ENCODE results near the gene EMILIN2.

DNA sequence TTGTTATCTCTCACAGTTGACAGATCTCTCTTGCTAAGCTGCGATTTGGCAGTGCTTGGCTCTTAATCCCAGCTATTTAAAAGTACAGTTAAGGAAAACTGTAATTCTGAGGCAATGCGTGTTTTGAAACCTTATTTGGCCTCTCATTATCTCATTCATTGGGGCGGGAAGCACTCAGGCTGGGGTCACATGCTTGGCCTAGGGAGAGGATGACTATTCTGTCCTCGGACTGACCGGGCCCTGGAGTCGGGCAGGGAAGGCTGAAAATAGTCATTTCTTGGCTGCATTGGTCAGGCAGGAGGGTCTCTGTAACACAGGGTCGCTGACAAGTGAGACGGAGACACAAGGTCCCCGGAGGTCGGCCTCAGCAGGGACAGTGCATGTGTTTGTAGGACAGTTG is 20.2 kb upstream of the EMILIN2 start:
- TF ChIP-seq, protein P1, sequence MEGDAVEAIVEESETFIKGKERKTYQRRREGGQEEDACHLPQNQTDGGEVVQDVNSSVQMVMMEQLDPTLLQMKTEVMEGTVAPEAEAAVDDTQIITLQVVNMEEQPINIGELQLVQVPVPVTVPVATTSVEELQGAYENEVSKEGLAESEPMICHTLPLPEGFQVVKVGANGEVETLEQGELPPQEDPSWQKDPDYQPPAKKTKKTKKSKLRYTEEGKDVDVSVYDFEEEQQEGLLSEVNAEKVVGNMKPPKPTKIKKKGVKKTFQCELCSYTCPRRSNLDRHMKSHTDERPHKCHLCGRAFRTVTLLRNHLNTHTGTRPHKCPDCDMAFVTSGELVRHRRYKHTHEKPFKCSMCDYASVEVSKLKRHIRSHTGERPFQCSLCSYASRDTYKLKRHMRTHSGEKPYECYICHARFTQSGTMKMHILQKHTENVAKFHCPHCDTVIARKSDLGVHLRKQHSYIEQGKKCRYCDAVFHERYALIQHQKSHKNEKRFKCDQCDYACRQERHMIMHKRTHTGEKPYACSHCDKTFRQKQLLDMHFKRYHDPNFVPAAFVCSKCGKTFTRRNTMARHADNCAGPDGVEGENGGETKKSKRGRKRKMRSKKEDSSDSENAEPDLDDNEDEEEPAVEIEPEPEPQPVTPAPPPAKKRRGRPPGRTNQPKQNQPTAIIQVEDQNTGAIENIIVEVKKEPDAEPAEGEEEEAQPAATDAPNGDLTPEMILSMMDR (IDR thresholded peaks at IDR 0.05 in 8 of 11, conservative IDR thresholded peaks at IDR 0.05 in 3 of 11) = no peak
- no peak for TF ChIP-seq POLR2A (IDR thresholded peaks at IDR 0.05)
- peak in 2 of 3 donors; percentile 24 to 52 for TF ChIP-seq POLR2AphosphoS5 (IDR thresholded peaks at IDR 0.05)

All from spleen (tissue), 7 donors.